ENCODE data around the gene AKR1E2.
"Not testable (repeated sequence)": the region's sequence is repeated elsewhere in the genome, so short reads cannot be mapped to it uniquely, and the experiment has no call there.

The AKR1E2 gene

GRCh38 chr10:4815646-4816180 is 10.3 kb upstream of the AKR1E2 start:
- not testable (repeated sequence) for DNase-seq

- DNase-seq = no peak
These were observed 9.0 kb upstream of the AKR1E2 start for GRCh38 chr10:4816966-4817365.

- no peak for DNase-seq
These were observed 6.9 kb upstream of the AKR1E2 start for GRCh38 chr10:4819067-4819466.

- DNase-seq = no peak
These were observed 6.3 kb upstream of the AKR1E2 start for GRCh38 chr10:4819707-4820106.

- no peak for DNase-seq
These were observed 5.1 kb upstream of the AKR1E2 start for GRCh38 chr10:4820804-4821401.

- DNase-seq = no peak
These were observed 3.8 kb upstream of the AKR1E2 start for GRCh38 chr10:4822208-4822607.

- DNase-seq = no peak
These were observed 1.2 kb upstream of the AKR1E2 start for GRCh38 chr10:4824791-4825310.

- DNase-seq = no peak
These were observed 545 bp upstream of the AKR1E2 start for GRCh38 chr10:4825456-4825867.

- no peak for DNase-seq
These were observed 851 bp downstream of the AKR1E2 start for GRCh38 chr10:4826792-4827324.

- no peak for DNase-seq
These were observed 2.0 kb downstream of the AKR1E2 start for GRCh38 chr10:4828005-4828404.

GRCh38 chr10:4830551-4830950 is 4.5 kb downstream of the AKR1E2 start:
- DNase-seq = no peak

- DNase-seq = no peak
These were observed 5.1 kb downstream of the AKR1E2 start for GRCh38 chr10:4831091-4831490.

- no peak for DNase-seq
These were observed 7.3 kb downstream of the AKR1E2 start for GRCh38 chr10:4833286-4833685.

- DNase-seq = no peak
These were observed 8.9 kb downstream of the AKR1E2 start for GRCh38 chr10:4834898-4835405.

- DNase-seq = no peak
These were observed 9.5 kb downstream of the AKR1E2 start for GRCh38 chr10:4835494-4835918.

GRCh38 chr10:4836416-4836969 is 10.5 kb downstream of the AKR1E2 start:
- DNase-seq = no peak

- no peak for DNase-seq
These were observed 11.5 kb downstream of the AKR1E2 start for GRCh38 chr10:4837551-4837950.

GRCh38 chr10:4838743-4839142 is 12.7 kb downstream of the AKR1E2 start:
- no peak for DNase-seq

- DNase-seq = no peak
These were observed 13.3 kb downstream of the AKR1E2 start for GRCh38 chr10:4839353-4839752.

GRCh38 chr10:4840151-4840550 is 14.1 kb downstream of the AKR1E2 start:
- DNase-seq = no peak

- DNase-seq = no peak
These were observed 17.6 kb downstream of the AKR1E2 start for GRCh38 chr10:4843525-4844180.

GRCh38 chr10:4844864-4845263 is 18.9 kb downstream of the AKR1E2 start:
- no peak for DNase-seq

GRCh38 chr10:4845766-4846165 is 19.8 kb downstream of the AKR1E2 start:
- no peak for DNase-seq

- no peak for DNase-seq
These were observed 20.8 kb downstream of the AKR1E2 start for GRCh38 chr10:4846775-4847174.

Measured in activated CD4-positive, alpha-beta T cell treated with anti-CD3 and anti-CD28 coated beads, Interleukin-10, Interleukin-2, amounts not matched to agents 100 ng/mL and 50 ng/mL, durations not matched to agents 16 hours and 8 hours (primary cell).